Ecto neural progenitor cell (in vitro differentiated cells): ENCODE measurements around the gene ARSG.
A peak's percentile ranks its signal among the peaks of the same experiment; 100 is the strongest.

Source experiments
- DNase-seq: peaks from one replicate; pipeline ENCODE4 v3.0.0-alpha.2; 2018; ENCODE audit warnings: low spot score

Gene ARSG

DNA sequence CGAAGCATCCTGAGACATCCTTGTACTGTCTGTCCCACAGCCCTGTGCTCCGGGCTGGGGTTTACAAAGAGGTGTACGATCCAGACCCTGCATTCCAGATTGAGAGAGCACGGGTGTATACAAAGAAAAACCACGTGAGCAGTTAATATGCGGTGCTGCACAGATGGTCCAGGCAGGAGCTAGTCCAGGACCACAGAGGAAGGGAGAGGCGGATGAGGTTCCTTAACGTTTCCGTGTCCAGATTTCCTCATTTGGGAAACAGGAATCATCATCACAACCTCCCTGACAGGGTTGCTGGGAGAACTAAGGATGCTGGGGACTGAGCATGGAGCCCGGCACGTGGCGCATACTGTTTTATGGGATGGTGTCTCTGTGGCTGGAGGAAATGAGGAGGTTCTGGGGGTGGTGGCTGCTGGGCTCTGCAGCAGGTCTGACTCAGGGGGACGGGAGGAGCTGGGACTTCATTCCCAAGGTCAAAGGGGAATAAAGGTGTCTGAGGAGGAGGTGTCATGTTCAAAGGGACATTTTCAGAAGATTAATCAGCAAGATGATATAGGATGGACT is 139.8 kb downstream of the ARSG start:
- no peak for DNase-seq

DNA sequence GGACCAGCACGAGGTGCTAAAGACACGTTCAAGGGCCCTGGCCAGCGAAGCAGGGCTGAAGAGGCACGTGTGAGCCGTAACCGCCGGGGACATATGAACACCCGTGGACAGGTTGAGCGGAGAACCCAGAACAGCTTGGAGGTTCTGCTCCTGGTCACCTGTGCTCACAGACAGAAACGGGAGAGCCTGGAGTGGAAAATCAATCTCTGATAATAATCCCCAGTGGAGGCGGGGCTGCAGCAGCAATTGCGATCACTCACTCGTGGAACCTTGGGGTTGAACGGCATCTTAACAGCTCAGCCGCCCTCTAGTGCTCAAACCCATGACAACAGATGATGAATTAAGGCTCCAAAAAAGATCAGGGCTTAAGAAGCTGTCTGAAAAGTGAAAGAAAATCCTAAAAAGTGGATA is 140.4 kb downstream of the ARSG start:
- DNase-seq = no peak

DNA sequence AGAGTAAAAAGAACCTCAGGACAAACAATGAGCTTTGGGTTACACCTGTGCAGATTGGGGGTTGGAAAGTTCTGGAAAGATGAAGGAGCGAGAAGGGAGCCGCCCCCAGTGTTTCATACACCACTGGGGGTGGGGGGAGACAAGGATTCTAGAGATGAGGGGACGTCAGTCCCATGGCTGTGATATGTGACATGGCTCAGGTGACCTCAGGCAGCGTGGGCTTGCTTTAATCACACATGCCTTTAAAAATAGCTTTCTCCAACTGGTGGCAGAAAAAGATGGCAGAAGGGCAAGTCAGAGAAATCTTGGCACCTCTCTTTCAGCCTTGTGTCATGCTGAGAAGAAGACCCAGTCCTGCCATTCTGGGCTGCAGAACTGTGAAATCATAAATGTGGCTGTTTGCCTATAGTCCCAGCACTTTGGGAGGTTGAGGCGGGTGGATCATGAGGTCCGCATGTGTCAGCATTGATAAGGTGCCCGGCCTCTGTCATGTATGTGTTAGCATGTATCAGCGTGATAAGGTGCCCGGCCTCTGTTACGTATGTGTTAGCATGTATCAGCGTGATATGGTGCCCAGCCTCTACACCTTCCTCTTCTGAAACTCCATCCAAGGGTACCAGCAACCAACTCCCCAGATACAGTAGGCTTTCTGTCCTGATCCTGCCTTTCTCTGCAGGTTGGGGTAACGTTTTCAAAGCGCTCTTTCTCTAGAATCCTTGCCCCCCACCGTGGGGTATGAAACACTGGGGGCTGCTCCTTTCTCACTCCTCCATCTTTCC is 141.0 kb downstream of the ARSG start:
- DNase-seq = no peak

DNA sequence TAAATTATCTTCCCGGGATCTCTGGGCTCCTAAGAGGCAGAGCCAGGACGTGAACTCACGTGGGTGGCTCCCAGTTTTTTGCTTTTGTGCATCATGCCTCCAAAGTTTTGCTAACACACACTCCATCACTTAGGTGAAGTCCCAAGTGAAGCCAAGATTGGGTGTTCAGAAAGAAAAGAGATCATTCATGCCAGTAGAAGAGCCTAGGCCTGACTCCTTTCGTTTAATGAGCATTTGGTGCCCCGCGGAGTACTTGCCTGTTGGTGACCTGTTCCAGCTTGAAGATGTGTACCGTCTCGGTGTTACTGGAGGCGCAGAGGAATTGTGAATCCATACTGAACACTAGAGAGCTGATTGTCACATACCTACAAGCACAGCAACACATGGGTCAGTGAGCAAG is 141.9 kb downstream of the ARSG start:
- no peak for DNase-seq

DNA sequence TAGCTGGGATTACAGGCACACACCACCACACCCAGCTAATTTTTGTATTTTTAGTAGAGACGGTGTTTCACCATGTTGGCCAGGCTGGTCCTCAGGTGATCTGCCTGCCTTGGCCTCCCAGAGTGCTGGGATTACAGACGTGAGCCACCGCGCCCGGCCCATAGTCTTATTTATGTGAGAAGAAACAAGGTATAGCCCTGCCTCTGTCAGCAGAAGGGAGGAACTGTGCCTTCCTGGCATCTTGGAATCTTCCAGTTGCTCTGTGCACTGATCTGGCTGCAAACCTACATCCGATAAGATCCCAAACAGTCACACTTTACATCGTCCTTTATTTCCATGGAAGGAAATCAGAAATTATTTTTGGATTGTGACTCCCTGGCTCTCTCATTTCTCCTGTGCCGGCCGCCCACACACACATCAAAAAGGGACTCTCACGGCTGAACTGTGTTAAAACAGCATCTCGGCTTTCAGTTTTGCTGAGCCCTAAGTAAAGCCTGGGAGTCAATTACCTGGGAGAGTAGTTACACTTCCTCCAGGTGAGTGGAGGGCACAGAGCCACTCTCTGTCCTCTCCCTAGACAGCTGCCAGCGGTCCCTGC is 142.7 kb downstream of the ARSG start:
- DNase-seq = no peak

DNA sequence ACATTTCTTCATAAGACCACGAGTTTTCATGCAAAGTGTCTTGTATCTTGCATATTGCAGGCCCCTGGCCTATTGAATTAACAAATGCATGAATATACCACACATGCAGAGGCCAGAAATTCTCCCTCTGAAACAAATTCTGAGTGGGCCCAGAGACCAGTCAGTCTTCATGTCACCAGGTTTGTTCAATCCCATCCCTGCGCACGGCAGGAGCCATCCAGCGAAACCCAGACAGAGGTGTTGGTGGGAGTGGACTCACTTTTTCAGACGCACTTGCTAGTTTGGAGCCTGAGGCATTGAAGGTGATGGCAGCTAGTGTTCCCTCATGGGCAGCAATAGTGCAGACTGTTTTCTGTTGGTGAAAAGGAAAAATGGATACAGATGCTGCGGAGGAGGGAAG is 144.1 kb downstream of the ARSG start:
- DNase-seq = no peak

DNA sequence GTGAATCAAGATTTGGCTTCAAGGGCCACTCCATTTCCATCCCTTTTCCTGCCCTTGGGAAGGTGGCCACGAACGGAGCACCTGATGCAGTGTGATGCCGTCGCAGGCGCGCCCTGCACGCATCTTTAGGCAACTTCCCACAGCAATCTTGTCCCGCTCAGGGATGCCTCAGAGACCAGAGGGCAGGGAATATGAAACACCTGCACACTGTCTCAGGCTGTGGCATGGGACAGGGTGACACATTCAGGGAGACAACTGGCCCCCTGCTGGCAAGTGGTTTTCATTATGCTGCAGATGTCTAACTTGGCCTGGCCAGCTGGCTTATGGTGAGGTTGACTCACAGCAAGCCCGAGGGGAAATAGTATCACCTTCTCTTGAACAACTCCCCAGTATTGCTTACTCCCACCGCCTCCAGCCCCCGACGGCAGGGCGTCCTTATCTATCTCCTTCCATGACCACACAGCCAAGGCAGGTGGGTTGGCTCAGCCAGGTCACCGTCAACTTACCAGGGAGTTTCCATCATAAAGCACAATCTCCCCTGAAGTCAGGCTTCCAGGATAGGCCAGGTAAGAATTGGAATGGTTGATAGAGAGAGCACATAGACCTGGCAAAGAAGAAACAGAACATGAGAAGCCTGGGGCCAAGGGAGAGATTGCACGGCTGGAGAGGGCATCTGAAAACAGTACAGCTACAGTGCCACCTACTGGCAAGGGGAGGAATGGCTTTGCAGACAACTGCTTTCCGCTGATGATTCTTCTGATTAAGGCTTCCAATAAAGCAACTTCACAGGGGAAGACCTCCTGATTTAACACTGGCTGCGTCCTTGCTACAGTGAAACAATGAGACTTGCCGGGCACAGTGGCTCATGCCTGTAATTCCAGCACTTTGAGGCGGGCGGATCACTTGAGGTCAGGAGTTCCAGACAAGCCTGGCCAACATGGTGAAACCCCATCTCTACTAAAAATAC is 144.9 kb downstream of the ARSG start:
- DNase-seq = peak; percentile 85

DNA sequence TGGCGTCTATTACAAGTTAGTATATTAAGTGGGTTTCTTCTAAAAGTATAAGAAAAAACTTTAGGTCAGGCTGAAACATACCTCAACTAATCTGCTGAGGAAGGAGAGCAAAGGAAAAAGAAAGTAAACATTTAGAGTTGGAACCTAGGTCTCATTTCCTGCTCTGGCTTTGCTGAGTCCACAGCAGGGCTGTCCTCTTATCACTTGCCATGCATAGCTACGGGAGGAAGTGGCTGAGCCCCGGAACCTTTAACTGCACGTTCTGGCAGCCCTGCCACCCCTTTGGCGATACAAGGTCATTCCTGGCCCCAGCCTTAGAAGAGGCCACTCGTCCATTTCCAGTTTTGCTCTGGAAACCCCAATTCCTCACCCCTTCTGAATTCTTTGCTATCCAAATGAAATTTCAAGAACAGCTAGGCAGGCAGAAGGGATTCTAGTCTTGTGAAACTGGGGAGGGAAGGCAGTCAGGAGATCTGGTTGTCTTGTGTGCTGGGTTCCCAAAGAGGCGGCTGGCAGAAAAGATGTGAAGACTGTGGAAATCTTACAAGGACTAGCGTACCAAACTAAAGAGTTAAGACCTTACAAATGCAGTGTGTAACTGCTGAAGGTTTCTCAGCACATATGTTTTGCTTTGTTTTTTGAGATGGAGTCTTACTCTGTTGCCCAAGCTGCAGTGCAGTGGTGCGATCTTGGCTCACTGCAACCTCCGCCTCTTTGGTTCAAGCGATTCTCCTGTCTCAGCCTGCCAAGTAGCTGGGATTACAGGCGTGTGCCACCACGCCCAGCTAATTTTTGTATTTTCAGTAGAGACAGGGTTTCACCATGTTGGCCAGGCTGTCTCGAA is 146.9 kb downstream of the ARSG start:
- DNase-seq = no peak

DNA sequence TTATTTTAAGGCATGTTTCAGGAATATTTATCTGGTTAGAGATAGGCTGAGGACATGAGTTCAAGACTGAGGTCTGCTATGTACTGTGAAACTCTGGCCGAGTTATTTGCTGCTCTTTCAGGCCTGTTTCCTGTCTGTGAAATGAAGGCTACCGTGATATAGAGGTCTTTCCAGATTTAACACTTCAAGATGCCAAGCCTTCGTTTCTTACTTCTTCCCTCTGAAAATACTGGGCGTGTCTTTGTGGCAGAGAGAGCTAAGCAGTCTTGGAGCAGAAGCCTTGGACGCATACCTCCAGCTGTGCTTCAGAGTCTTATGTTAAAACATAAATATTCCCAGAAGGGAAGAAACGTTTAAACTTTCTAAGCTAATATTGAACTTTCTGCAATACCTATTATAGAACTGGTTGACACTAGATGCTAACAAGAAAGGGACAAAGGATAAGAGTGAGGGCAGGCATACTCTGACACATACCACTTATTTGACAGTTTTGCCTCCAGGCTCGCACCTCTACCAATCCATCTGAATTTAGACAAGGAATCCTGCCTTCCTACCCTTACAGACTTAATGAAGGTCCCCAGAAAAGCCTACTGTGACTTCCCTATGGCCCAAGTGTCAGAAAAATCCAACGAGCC is 148.5 kb downstream of the ARSG start:
- DNase-seq = no peak

DNA sequence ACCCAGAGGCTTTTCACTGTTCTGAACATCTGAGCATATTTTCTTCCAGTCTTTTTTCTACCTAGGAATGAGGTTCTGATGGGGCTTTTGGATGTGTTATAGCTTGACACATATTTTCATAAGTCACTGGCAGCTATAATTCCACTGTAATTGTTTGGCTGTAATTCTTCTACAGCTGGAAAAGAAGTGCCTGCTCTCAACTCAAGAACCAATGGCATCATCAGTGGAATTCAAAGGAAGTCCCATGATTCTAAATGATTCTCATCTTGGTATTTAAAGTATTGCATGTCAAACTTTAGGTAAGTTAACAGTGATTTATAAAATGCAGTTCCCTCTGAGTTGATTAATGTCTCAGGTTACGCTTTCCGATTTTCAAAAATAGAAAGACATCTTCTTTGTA is 149.2 kb downstream of the ARSG start:
- no peak for DNase-seq

DNA sequence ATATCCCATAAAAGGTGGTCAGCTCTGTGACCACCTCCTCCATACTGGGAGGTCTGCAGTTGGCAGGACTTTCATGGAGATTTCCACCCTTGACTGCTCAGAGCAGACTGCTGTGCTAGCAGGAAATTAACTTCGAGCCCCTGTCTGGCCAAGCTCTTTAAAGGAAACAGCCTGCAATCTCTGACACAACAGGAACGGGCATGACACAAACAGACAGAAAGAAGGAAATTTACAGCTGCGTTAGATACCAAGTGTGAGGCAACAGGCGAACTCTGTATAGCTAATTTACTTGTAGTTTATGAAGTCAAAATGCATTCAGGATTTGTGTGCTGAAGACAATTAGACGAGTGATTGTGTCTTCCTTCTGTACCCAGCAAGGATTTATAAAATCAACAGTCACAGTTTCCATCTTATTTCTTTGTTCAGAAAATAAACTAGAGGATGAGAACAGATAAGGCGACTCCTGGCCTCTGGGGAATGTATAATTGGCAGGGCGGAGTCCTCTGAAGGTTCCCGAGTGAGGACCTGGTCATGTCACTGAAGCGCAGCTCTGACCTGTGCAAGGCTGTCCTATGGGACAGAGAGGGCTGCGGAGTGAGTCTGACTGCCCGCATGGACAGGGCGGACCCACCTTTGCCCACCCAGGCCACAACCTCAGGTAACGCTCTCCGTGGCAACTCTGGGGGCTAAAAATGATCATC is 149.9 kb downstream of the ARSG start:
- DNase-seq = no peak

DNA sequence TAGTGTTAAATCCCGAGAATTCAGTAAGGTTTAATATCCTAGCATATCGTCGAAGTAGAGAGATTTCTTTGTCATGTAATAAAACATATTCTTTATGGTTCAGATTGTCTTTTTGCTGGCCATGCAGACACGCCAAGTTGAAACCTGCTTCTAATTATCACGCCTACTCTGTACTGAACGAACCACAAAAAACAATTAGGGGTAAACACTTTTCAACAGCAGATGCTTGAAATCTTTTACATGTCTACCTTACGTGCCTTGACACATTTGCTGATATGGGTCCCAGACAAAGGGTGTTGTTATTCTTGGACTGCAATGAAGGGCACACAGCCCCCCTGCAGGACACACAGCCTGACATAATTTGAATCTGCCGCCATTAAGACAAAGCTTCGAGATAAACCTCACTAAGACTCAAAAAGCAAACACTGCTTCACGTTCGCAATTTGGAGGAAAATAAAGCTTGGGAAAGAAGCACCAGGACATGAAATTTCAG is 152.7 kb downstream of the ARSG start:
- no peak for DNase-seq

DNA sequence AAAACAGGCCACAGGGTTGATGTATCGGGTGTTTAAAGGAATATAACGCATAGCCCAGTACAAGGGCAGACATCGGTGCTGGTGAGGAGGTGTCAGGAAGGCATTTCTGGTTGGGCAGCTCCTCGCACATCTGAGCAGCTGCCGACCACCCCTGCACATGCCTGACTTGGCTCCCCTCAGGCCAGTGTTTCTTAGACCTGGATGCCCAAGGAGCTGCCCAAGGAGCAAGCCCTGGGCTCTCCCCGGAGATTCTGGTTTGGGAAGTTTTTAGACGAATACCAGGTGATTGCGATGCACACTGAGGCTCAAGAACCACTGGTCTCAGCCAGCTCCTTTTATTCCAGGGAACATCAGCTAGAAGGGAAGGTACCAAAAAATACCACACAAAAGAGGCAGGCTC is 154.4 kb downstream of the ARSG start:
- DNase-seq = no peak

DNA sequence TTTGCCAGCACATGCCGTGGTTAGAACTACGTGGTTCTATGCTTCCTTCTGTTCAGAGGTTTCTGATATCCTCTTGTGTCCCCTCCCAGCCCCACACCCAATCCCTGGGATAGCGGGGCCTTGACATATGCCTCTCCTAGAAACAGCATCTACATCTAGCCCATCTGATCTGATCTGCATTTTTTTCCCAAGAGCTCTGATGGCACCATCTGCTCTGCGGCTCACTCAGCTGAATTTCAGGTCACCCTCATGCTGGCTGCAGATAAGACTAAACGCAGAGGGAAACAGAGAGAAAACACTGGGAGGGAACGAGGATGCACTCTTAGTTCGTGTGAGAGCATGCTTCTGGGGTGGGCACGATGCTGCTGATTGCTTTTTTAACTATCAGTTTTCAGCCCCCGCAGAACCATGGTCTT is 155.3 kb downstream of the ARSG start:
- DNase-seq = no peak

DNA sequence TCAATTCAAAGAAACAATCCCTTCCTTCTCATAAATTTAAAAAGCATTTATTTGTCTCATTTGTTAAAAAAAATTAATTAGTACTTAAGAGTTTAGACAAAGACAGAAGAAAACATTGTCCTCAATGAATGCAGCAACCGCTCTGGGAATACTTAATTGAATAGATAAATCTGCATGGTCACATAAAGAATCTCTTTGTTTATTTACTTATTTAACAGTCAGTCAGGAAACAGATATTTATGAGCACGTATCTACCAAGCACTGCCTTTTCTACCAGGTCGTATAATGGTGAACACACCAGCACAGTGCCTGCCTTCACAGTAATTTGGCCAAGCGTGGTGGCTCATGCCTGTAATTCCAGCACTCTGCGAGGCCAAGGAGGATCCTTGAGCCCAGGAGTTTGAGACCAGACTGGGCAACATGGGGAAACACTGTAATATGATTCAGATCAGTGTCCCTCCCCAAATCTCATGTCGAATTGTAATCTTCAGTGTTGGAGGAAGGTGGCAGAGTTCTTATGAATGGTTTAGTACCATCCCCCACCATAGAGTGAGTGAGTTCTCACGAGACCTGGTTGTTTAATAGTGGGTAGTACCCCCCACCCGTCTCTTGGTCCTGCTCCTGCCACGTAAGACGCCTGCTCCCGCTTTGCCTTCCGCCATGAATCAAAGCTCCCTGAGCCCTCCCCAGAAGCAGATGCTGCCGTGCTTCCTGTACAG is 157.9 kb downstream of the ARSG start:
- no peak for DNase-seq

DNA sequence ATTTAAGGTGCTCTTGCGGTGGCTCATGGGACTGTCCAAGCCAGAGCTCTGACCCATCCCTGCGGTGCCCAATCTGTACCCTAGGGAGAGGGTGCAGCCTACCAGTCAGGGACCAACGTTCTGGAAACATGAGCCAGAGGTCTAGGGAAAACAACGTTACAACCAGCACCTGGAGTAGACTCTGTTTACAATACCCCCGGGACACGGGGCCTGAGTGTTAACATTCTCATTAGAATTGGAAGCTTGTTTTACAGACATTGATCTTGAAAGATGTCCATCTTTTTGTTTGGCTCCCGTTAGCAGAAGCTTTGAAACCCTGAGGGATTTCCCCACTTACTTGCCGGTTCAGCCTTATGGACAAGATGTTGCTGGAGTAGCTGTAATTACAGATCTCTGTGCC is 159.1 kb downstream of the ARSG start:
- DNase-seq = no peak

DNA sequence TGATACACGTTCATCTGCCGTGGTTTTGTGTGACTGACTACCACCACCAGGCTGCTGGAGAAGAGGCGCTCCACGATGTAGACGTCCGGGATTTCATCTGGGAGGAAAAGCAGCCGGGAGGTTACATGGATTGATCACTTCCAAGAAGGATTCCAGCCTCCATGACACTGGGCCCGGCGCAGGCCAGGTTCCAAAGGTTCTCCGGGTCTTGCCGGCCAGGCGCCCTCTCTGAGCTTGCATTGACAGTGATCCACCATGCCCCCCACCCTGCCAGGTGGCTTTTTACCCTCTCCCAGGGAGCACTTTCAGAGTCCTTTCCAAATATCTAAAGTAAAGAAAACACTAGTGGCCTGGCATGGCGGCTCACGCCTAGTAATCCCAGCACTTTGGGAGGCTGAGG is 159.5 kb downstream of the ARSG start:
- DNase-seq = no peak

DNA sequence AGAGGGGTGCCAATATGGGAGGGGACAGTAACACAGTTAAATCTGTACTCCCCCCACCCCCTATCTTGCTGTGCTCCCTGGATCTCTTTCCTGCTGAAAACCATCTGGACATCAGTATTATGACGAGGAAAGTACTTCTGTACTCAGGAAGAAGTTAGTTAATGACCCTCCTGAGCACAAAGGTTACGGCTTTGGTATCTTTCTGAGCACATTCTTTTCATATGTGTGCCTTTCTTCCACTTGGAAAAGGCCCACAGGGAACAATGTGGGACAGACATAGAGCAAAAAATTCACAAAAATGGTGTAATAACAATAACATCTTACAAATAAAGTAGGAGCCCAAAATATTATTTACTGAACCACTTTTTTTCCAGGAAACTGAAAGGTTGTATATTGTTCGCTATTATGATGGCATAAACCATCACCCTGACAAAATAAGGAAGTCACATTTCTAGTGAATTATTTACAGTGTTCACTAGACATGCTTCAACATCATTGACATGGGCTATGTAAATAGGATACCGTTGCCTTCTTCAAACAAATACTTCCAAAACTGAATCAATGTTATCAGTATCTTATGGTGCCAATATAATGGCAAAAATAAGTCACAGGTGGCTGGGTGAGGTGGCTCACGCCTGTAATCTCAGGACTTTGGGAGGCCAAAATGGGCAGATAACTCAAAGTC is 160.5 kb downstream of the ARSG start:
- no peak for DNase-seq

DNA sequence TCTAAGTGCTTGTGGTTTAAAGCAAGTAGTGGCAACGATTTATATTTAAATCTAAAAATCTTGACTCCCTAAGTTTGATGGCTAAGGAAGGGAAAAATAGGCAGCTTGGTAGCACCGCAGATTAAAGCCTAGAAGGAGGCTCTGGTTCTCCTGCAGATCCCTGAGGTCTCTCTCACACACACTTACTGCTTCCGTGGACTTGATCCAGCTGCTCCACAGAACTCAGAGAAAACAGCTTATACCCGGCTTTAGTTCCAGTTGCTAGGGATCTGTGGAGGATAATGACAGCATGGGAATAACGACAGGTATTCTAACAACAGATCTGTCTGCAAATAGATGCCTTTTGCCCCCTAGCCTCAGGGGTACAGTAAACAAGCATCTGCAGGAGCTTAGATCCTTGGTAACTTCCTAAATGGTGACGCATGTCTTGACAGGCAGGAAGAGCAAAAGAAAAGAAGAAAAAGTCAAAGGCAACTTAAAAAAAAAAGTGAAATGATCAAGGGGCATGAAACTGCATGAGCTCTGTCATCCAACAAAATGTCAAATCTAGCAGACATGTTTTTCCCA is 161.5 kb downstream of the ARSG start:
- DNase-seq = no peak
